WERI-Rb-1 (cell line): ENCODE data around the gene LRRIQ1.

Experiments used
- DNase-seq: peaks from one replicate; pipeline ENCODE4 v3.0.0-alpha.2; 2020
- H3K27ac ChIP-seq: fragments of 250-450 bp; sonication (Bioruptor Pico); 2 replicates; pipeline ENCODE4 v1.5.1; 2020; ENCODE audit warnings: mild to moderate bottlenecking, moderate library complexity
- H3K27me3 ChIP-seq: fragments of 250-450 bp; sonication (Bioruptor Pico); 2 replicates; pipeline ENCODE4 v1.5.1; 2021; ENCODE audit warnings: mild to moderate bottlenecking, low read depth, moderate library complexity; ENCODE audit not compliant: insufficient read depth, severe bottlenecking
- H3K36me3 ChIP-seq: fragments of 250-450 bp; sonication (Bioruptor Pico); 2 replicates; pipeline ENCODE4 v1.5.1; 2020; ENCODE audit warnings: mild to moderate bottlenecking, moderate library complexity
- H3K4me3 ChIP-seq: 2 replicates; pipeline ENCODE4 v1.5.1; 2011; ENCODE audit warnings: low read depth, mild to moderate bottlenecking, control low read depth, low read length
- H3K9me3 ChIP-seq: fragments of 250-450 bp; sonication (Bioruptor Pico); 2 replicates; pipeline ENCODE4 v1.5.1; 2021; ENCODE audit warnings: mild to moderate bottlenecking, moderate library complexity; ENCODE audit not compliant: severe bottlenecking
- TF ChIP-seq, protein P1 (sequence below): IDR thresholded peaks from 2 replicates; pipeline ENCODE4 v1.5.1; 2011; ENCODE audit warnings: low read depth, mild to moderate bottlenecking, control low read depth, inconsistent platforms, low read length

Gene LRRIQ1

DNA sequence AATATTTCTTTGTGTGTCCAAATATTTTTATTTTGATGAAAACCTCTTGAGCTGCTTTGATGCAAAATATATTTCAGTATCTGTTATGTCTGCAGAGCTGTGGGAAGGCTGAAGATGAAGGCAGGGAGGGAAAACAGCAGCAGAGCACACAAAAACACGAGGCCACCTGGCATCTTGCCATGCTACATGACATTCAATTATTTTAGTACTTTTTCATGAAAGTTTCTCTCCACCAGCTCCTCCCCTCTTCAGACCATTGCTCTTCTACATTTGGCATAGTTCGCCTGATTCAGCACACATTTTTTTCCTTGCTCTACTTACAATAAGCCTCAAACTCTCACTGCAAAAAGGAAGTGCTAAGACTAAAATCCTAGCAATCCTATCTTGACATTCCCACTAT, 239.2 kb downstream of the LRRIQ1 start:
- no peaks in the 10 kb centered on the region for H3K27me3 ChIP-seq

DNA sequence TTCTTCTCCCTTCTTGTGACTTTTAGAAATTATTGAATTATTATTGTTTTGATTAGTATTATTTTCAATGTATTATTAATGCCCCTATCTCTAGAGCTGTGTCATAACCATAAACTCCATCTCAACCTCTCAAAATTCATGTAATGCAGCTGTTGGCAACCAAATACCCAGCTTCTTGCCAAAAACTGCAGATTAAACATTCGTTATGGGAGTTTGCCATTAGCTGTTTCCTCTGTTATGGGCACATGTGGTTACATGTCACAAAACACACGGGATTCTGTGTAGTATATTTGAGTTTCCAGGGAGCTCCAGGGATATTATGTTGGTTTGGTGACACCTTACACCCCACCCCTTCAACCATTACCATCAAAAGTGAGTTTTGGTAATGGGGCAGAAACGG, 241.0 kb downstream of the LRRIQ1 start:
- H3K4me3 ChIP-seq, result no peak overlapping the region
- no peaks in the 10 kb centered on the region for H3K36me3 ChIP-seq
- TF ChIP-seq, protein P1, sequence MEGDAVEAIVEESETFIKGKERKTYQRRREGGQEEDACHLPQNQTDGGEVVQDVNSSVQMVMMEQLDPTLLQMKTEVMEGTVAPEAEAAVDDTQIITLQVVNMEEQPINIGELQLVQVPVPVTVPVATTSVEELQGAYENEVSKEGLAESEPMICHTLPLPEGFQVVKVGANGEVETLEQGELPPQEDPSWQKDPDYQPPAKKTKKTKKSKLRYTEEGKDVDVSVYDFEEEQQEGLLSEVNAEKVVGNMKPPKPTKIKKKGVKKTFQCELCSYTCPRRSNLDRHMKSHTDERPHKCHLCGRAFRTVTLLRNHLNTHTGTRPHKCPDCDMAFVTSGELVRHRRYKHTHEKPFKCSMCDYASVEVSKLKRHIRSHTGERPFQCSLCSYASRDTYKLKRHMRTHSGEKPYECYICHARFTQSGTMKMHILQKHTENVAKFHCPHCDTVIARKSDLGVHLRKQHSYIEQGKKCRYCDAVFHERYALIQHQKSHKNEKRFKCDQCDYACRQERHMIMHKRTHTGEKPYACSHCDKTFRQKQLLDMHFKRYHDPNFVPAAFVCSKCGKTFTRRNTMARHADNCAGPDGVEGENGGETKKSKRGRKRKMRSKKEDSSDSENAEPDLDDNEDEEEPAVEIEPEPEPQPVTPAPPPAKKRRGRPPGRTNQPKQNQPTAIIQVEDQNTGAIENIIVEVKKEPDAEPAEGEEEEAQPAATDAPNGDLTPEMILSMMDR, result no peak
- no peak for DNase-seq
- no peaks in the 10 kb centered on the region for H3K27me3 ChIP-seq
- no peak overlapping the region for H3K27ac ChIP-seq
- H3K9me3 ChIP-seq, result no peaks in the 10 kb centered on the region

More for the DNA sequence above, 239.2 kb downstream of the LRRIQ1 start:
- H3K36me3 ChIP-seq, result no peaks in the 10 kb centered on the region
- H3K9me3 ChIP-seq, result no peaks in the 10 kb centered on the region
- no peak overlapping the region for H3K27ac ChIP-seq
- DNase-seq, result no peak
- TF ChIP-seq, protein P1, result no peak
- H3K4me3 ChIP-seq, result no peak overlapping the region

DNA sequence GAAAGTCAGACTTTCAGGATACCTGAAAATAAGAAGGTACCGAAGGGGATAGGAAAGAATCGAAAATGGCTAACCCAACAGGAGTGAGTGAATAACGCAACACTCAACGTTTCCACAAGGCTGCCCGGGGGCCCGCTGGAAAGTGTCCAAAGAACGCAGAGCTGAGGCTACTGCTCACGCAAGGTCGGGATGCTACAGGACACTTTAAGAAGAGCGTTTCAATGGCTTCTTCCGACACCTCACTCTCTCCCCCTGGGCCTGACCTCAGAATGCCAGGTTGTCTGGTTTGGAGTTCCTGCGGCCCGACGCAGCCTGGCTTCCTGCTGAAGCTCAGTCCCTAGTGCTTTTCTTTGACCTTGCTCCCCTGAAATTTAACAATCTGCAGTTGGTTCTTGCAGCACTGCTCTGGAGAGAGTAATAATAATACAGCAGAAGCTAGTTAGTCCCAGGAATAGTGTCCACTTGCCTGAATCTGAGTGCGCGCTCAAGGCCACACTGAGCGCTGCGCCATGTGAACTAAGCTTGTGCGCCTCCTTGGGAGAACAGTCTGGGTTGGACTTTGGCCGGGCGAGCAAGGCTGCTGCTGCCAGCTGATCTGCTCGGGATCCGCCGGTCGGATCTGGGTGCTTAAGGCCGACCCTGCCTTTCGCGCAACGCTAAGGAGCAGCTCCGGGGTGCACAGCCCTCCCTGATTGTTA, 241.9 kb downstream of the LRRIQ1 start:
- no peak overlapping the region for H3K4me3 ChIP-seq
- H3K9me3 ChIP-seq, result no peaks in the 10 kb centered on the region
- H3K27me3 ChIP-seq, result no peaks in the 10 kb centered on the region
- TF ChIP-seq, protein P1, result no peak
- no peaks in the 10 kb centered on the region for H3K36me3 ChIP-seq
- no peak for DNase-seq
- H3K27ac ChIP-seq, result no peak overlapping the region

DNA sequence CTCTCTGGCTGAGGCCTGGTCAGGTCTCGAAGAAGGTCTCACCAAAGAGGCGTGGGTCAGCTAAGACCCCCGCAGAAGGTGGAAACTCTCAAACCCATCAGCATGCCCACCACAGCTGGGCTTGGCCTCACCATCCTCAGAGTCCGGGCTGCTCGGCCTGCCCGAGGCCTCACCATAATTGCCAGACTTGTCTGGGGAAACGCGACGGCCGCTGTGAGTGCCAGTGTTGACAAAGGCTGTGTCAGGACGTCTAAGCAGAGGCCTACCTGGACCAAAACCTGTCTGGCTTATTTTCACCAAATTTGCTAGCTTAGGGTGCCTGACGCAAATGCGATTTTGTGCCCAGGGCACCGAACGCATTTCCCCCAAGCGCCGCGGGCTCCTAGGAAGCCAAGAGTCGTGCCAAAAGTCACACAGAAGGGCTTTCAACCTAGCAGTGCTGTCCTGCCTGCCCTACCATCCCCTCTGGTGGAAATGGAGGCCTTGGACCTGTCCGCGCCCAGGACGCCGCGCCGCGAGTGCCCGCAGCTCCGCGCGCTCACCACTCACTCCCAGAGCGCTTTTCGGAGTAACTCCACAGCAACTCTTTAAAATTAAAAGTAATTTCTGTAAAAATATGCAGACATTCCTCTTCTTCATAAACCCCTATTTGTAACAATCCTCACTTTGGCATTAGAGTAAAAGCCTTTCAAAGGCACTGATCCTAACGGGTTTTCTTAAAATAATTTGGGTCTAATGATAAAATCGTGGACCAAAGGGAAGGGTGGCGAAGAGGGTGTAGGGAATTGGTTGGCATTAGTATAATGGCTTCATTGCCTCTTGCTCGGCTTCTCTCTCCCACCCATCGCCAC, 242.7 kb downstream of the LRRIQ1 start:
- Histone ChIP-seq H3K9me3 (no peaks in the 10 kb centered on the region), H3K4me3 (peak overlapping the region; percentile 63), H3K27me3 (no peaks in the 10 kb centered on the region), H3K36me3 (no peaks in the 10 kb centered on the region), H3K27ac (no peak overlapping the region; the same call in 1 of the 2 replicates)
- TF ChIP-seq, protein P1, result no peak
- no peak for DNase-seq

DNA sequence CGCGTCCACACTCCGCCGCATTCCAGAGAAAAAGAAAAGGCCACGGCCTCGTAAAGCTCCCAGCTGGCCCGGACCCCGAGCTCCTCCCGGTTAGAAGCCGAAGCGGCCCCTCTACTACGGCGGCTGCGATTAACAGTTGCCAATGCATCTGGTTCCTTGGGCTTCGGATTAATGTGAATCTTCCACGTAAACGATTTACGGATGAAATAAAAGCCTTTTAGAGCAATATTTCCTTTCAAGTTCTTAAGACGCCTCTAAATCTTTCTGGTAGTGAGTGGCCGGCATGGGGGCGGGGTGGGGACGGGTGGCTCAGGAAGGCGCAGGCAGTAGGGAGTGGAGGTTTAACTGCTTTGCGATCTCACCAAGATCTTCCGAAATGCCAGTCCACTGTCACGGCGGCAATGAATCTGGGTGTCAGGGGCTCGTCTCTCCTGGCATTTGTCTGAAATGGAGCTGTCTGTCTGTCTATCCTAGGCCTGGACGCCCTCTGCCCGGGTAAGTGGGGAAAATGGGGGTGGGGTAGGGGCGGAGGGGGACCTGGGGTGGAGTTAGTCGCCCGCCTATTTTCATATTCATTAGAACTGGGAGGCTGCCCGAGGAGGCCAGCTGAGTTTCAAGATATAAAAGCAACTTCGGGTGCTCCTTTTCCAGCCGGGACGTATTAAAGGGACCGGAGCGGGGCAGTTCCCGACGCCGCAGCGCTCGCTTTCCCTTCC, 243.5 kb downstream of the LRRIQ1 start:
- Histone ChIP-seq H3K27me3 (no peaks in the 10 kb centered on the region), H3K4me3 (peak overlapping the region; percentile 63), H3K9me3 (no peaks in the 10 kb centered on the region), H3K36me3 (no peaks in the 10 kb centered on the region), H3K27ac (peak overlapping the region; percentile 77)
- TF ChIP-seq, protein P1, result no peak
- DNase-seq, result peak; percentile 46
